Measurements from ENCODE around the gene ZNF565.
"Not testable (repeated sequence)": the region's sequence is repeated elsewhere in the genome, so short reads cannot be mapped to it uniquely, and the experiment has no call there.

ZNF565 gene

DNA sequence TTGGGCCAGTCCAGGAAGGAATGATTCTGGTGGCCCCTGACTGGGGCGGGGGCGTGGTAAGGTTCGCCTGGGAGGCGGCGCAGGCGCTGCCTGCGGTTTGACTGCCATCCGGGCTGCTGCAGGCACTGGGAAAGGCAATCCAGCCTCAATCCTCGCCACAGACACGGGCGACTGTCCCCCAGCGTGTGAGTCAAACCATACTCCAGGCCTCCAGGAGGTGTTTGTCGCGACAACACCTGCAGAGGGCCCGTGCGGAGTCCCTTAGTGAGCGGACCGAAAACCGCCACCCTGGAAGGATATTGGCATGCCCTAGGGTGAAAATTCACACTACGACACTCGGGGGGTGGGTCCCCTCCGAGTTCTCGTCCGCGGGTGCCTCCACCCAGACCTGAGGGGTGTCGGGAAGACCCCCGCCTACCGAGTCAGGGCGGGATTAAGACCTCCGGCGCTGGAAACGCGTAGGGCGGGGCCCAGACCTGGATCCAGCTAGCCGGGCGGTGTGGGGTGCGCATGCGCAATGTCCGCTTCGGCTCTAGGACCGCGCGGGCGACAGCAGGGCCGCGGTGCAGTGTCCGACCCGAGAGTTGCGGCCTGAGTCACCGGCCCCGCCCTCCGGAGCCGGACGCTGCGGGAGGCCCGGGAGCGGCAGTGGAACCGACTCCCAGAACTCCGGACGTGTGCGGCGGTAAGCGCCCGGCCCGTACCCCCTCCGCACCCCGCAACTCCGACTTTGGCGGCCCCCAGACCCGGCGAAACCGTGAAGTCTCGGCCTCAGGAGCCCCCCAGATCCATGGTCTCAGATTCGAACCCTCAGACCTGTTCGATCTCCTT lies 74.8 kb downstream of the ZNF565 start, which contains the start of gene CAPNS1:
TSS of gene CAPNS1 (plus strand) at position 594 of the 831 bp plus-strand sequence. CDS start 946 bp downstream, outside the sequence.
- peak; percentile 84 for DNase-seq (ENCODE audit: low read depth)
- peak within 1 kb of the TSS; percentile 87 for H3K4me3 ChIP-seq (ENCODE audit: low read depth, low read length)
- TF ChIP-seq, protein P1, sequence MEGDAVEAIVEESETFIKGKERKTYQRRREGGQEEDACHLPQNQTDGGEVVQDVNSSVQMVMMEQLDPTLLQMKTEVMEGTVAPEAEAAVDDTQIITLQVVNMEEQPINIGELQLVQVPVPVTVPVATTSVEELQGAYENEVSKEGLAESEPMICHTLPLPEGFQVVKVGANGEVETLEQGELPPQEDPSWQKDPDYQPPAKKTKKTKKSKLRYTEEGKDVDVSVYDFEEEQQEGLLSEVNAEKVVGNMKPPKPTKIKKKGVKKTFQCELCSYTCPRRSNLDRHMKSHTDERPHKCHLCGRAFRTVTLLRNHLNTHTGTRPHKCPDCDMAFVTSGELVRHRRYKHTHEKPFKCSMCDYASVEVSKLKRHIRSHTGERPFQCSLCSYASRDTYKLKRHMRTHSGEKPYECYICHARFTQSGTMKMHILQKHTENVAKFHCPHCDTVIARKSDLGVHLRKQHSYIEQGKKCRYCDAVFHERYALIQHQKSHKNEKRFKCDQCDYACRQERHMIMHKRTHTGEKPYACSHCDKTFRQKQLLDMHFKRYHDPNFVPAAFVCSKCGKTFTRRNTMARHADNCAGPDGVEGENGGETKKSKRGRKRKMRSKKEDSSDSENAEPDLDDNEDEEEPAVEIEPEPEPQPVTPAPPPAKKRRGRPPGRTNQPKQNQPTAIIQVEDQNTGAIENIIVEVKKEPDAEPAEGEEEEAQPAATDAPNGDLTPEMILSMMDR (IDR thresholded peaks at IDR 0.05; ENCODE audit: low read depth, low read length, missing control alignments) = peak; percentile 40

DNA sequence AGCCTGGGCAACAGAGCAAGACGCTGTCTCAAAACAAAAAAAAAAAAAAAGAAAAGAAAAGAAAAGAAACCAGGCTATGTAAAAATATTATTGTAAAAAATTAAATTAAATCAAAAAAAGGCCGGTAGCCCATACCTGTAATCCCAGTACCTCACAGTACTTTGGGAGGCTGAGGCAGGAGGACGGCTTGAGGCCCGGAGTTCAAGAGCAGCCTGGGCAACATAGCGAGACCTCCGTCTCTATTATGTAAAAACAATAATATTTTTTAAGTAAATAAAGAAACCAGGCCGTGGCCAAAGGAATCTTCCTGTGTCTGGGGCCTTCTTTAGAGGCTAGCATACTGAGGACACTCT lies 75.4 kb downstream of the ZNF565 start:
- H3K4me3 ChIP-seq (ENCODE audit: low read depth, low read length) = peak overlapping the region; percentile 87
- DNase-seq (ENCODE audit: low read depth) = no peak
- TF ChIP-seq, protein P1 (IDR thresholded peaks at IDR 0.05; ENCODE audit: low read depth, low read length, missing control alignments) = no peak

DNA sequence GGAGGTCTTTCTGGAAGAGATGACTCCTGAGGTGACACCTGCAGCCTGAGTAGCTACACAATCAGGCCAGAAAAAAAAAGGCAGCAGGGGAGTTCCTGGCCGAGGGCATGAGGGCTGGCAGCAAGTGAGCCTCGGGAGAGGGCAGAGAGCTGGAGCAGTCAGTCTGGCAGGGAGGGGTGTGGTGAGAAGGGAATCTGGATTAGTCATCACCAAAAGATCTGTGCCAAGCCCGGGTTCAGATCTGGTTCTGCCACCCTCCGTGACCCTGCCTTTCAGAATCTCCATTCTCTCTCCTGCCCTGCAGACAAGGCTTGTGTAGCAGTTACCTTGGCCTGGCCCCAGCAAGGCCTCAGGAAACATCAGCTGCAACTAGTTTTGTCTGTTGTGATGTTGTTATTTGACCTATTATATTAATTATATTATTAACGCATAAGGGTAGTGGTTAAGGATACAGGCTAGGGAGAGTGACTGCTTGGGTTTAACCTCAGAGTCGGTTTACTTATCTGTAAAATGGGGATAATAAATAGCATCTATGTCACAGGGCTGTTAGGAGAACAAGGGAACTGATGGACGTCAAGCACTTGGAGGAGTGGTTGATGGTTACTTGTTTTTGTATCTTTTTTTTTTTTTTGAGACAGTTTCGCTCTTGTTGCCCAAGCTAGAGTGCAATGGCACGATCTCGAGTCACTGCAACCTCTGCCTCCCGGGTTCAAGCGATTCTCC lies 77.3 kb downstream of the ZNF565 start:
- TF ChIP-seq, protein P1 (IDR thresholded peaks at IDR 0.05; ENCODE audit: low read depth, low read length, missing control alignments) = no peak
- H3K4me3 ChIP-seq (ENCODE audit: low read depth, low read length) = no peak overlapping the region
- DNase-seq (ENCODE audit: low read depth) = no peak

DNA sequence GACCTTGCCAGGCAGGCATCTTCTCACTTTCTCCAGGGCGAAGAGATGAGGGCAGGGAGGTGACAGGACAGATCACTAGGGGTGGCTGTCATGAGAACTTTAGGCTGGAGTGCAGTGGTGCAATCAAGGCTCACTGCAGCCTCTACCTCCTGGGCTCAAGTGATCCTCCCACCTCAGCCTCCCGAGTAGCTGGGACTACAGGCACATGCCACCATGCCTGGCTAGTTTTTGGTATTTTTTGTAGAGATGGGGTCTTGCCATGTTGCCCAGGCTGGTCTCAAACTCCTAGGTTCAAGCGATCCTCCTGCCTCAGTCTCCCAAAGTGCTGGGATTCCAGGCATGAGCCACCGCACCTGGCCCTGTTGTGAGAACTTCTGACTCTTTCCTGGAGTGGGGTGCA lies 79.6 kb downstream of the ZNF565 start:
- H3K4me3 ChIP-seq (ENCODE audit: low read depth, low read length); DNase-seq (ENCODE audit: low read depth): not testable (repeated sequence)
